ENCODE measurements around the gene NHLRC2. TPM values are rescaled to one million over a fixed set of nuclear protein-coding genes. Genes with fewer than 3 reads are reported as not detected.

The NHLRC2 gene
- total and polyA plus RNA-seq, 10 of the 15 experiments (the other 5 are each of a cell fraction or from before 2014, with no cell fraction given): 1.9 to 31.3 (median 15.9) TPM

DNA sequence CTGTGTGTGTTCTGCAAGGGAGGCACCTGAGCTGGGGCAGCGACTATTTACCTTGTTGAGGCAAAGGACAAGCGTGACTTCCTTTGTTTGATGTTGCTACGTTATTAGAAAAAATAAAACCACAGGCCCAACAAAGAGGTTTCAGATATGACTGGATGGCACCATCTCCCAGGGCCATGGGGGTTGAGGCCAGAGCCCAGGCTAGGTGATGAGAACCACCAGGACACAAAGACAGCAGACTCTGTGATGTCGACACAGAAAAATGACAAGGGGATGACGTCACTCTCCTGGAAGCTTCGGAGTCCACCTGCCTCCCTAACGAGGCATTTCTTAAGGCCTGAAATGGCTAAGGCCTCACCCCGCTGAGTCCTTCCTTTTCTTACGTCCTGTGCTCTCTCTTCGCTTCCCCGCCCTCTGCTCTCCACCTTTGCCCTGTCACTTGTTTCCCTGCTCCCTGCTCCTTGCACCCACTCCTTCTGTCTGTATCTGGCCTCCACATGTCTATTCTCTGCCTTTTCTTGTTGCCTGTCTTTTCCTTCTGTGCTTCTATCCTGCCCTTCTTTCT is 106.2 kb downstream of the NHLRC2 start (continued):
- TF ChIP-seq ATF2 (IDR thresholded peaks at IDR 0.05; ENCODE audit: low read length) (peak; percentile 62; the same call in 1 of the 2 replicates), ZNF207 (IDR thresholded peaks at IDR 0.05; ENCODE audit: borderline replicate concordance) (no peak), POU2F2 (IDR thresholded peaks at IDR 0.05; ENCODE audit: borderline replicate concordance, low read depth, low read length) (no peak), TCF7 (IDR thresholded peaks at IDR 0.05; ENCODE audit: borderline replicate concordance) (peak; percentile 76), SUZ12 (IDR thresholded peaks at IDR 0.05; ENCODE audit: unreplicated experiment) (no peak), SREBF1 (IDR thresholded peaks at IDR 0.05; ENCODE audit: low read length) (peak; percentile 44; the same call in 1 of the 2 replicates), RUNX3 (IDR thresholded peaks at IDR 0.05; ENCODE audit: low read length) (peak; percentile 92), ELK1 (IDR thresholded peaks at IDR 0.05; ENCODE audit: low read depth, low read length) (no peak), PRDM15 (CRISPR knock-in tag; IDR thresholded peaks at IDR 0.05) (peak; percentile 63; the same call in 1 of the 2 replicates), BCL3 (IDR thresholded peaks at IDR 0.05; ENCODE audit: borderline replicate concordance, insufficient read depth, low read depth, low read length, poor library complexity, severe bottlenecking) (no peak), EGR1 (IDR thresholded peaks at IDR 0.05; ENCODE audit: borderline replicate concordance in 1 of 2, low read depth in 2 of 2, low read length in 2 of 2) (no peak), IRF3 (IDR thresholded peaks at IDR 0.05) (no peak), ZNF687 (IDR thresholded peaks at IDR 0.05) (peak; percentile 55; the same call in 1 of the 2 replicates), HSF1 (IDR thresholded peaks at IDR 0.05; ENCODE audit: low read depth, low read length) (no peak)
